Daoy (cell line): ENCODE data around the gene ISCA1. TPM values are rescaled to one million over a fixed set of nuclear protein-coding genes. Genes with fewer than 3 reads are reported as not detected.
"Not testable (repeated sequence)": the region's sequence is repeated elsewhere in the genome, so short reads cannot be mapped to it uniquely, and the experiment has no call there.

Experiments
- DNase-seq: peaks from one replicate; pipeline ENCODE4 v3.0.0-alpha.2; 2015; ENCODE audit warnings: low read depth
- total RNA-seq: library from RNA; depleted of rRNA; stranded (reverse); fragments of >200 nt; shearing (Covaris generic); gene quantifications from 2 replicates; pipeline ENCODE4 v1.2.3, GENCODE V29; 2014; rRNA removed

ISCA1 gene
- total RNA-seq = 53.1 TPM in 2 replicates

GRCh38 chr9:86282077-86282978 is at the start of gene ISCA1:
Gene ISCA1 (minus strand): TSS chr9:86282538. CDS start chr9:86282458, 80 bp downstream.
- peak; percentile 97 for DNase-seq

GRCh38 chr9:86330186-86330585 is 47.8 kb upstream of the ISCA1 start:
- DNase-seq = no peak

DNA sequence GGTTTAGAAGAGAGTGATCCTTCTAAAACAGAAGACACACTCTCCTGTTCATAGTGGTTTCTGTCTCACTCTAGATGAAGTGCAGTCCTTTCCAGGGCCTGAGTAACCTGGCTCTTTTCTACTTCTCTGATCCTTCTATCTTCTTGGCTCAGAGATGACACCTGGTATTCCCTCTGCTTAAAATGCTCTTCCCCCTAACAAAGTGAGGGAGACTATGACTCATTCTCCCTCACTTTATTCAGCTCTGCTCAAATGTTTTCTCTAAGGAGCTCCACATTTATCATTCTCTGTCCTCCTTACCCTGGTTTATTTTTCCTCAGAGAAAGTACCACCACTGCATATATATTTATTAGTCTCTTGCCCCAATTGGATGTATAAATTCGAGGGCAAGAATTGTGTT is 47.3 kb upstream of the ISCA1 start:
- no peak for DNase-seq

DNA sequence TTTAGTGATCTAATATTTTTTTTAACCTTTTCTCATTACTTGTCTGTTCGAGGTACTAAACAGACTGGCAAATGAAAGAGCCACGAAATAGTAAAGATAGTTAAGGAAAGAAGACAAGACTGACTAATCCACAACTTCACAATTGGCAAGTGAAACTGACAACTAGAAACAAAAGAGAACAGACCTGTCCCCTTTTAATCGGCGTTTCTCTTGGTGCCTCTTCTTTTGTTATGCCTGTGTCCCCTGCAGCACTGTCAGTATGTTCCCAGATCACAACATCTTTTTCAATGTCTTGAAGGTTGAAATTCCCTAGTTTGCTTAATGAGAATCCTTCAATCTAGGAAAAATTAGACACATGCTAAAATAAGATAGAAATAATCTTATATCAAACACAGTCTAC is 45.8 kb upstream of the ISCA1 start:
- no peak for DNase-seq

GRCh38 chr9:86326536-86326935 is 44.2 kb upstream of the ISCA1 start:
- DNase-seq = no peak

GRCh38 chr9:86324901-86325300 is 42.6 kb upstream of the ISCA1 start:
- DNase-seq = no peak

DNA sequence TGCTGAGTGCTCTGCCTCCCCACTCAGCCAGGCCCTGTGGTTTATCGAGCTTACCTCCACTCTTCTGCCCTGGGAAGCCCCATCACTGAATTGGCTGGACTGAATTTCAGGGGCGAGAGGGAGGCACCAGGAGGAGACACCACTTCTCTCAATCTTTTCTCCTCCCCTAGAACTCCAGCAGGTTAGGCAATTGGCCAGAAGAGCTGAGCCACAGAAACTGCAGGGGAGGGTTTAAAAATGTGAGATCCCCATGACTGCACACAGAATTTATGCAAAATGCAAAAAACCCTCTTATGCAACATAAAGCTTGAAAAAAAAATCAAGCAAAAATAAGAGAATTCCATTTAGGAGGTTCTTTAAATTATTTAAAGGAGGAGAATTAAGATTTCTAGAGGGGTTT is 42.0 kb upstream of the ISCA1 start:
- no peak for DNase-seq

GRCh38 chr9:86322973-86323644 is 40.8 kb upstream of the ISCA1 start:
- peak; percentile 19 for DNase-seq

DNA sequence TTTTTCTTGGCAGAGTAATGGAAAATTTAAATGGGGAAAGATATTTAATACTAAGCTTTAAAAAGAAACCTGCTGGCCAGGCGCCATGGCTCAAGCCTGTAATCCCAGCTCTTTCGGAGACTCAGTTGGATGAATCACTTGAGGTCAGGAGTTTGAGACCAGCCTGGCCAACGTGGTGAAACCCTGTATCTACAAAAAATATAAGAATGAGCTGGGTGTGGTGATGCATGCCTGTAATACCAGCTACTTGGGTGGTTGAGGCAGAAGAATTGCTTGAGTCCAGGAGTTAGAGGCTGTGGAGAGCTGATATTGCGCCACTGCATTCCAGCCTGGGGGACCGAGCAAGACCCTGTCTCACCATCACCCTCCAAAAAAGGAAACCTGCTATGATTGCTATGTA is 39.0 kb upstream of the ISCA1 start:
- DNase-seq = peak; percentile 26

GRCh38 chr9:86318187-86318586 is 35.8 kb upstream of the ISCA1 start:
- no peak for DNase-seq

DNA sequence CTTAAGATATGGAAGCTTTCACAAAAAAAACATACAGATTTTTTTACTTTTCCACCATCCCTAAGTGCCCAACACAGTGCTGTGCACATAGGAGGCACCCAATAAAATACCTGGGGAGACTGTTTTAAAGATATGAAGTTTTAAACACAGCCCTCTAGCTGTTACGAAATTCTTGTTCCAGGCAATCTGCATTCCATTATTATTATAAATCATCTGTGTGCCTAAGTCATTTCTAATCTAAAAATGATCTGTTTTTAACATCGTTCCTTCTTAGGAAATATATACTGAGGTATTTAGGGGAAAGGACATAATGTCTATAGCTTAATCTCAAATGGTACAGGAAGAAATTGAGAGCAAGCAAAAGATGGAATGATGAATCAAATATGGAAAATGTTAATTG is 32.7 kb upstream of the ISCA1 start:
- no peak for DNase-seq

DNA sequence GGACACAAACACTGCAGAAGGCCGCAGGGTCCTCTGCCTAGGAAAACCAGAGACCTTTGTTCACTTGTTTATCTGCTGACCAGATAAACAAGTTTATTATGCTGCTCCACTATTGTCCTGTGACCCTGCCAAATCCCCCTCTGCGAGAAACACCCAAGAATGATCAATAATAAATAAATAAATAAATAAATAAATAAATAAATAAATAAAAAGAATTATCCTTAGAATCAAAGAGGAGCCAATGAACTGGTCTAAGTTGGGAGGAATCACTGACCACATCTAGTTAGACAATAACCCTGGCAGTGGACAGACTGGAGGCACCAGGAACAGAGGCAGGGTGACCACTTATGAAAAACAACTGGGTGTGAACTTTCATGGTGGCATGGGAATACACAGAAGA is 30.6 kb upstream of the ISCA1 start:
- not testable (repeated sequence) for DNase-seq

DNA sequence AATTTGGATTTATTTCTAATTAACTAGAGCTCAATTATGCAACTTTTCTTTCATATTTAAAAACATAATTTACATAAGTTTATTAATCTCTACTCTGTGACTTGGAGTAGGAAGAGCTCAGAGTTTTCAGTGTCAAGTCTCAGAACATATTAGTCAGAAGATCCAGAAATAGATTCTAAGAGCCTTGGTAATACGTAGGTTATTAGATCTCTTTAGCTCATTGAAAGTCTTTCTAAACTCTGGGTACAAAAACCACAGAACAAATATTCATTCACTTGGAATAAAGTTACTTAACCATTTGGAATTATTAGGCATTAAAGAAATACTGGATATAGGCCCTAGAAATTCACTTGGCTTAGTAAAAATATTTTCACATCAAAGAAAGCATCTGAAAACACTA is 26.3 kb upstream of the ISCA1 start:
- DNase-seq = no peak

GRCh38 chr9:86304236-86304730 is 21.9 kb upstream of the ISCA1 start:
- no peak for DNase-seq

- DNase-seq = no peak
These were observed 21.1 kb upstream of the ISCA1 start for GRCh38 chr9:86303316-86303975.

DNA sequence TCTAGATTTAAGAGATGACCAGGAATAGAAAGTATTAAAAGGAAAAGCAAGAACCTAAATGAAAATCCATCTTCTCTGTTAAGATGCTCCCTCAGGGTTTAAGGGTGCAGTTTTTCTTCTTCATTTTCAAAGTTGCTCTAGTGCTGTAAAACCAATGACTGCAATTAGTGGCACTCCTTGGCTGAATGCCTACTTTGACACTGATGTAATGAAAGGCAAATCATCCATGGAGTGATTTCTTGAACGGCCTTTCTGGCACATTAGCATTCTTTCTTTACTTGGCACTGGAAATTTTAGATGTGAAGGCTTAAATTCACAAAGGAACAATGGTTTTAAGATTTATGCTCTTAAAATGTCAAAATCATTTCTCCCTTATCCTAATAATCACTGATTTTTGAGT is 19.3 kb upstream of the ISCA1 start:
- no peak for DNase-seq

DNA sequence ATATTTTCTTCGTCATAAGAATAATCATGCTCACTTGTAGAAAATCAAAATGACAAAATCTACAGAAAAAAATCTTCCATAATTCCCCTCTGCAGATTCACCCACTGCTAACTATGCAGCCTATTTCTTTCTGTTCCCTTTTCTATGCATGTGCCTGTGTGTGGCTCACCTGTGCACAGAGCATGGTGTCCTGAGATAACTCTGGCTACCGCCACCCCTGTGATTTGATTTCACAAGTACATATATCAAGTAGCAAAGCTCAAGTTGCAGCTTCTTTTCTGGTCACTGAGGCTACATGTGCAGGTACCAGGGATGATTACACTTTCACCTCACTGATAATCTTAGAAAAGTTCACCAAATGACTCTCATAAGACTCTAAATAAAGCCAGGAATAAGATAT is 18.4 kb upstream of the ISCA1 start:
- no peak for DNase-seq

GRCh38 chr9:86298873-86299272 is 16.5 kb upstream of the ISCA1 start:
- DNase-seq = no peak

- not testable (repeated sequence) for DNase-seq
These were observed 8.0 kb upstream of the ISCA1 start for GRCh38 chr9:86290341-86290740.

DNA sequence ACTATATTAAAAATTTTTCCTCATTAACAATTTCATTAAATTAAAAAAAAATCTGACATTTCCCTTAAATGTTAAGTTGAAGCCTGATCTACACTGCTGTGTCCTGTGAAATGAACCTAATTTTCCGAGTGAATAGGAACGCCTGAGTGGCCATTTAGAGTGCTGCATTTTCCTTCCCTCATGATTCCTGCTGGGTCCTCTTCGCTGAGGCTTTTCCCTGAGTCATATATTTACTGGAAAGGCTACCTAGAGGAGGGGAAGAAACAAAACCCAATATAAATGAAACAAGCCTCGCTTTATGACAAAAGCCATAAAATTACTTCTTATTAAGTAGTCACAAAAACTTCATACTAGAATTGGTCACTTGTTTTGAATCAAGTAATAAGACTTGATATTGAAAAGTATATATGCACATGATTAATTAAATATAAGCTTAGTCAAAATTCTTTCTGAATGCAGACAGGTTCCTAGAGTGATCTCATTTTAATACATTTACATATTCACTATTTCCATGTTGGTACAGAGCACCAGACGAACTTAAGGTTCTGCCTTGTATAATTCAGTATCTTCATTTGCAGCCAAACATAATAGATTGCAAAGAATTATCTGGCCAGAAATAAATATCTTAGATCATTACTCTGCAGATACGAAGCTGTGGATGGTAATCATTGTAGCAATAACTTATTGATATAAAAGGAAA is 6.3 kb upstream of the ISCA1 start:
- no peak for DNase-seq

GRCh38 chr9:86287013-86287412 is 4.7 kb upstream of the ISCA1 start:
- DNase-seq = no peak

DNA sequence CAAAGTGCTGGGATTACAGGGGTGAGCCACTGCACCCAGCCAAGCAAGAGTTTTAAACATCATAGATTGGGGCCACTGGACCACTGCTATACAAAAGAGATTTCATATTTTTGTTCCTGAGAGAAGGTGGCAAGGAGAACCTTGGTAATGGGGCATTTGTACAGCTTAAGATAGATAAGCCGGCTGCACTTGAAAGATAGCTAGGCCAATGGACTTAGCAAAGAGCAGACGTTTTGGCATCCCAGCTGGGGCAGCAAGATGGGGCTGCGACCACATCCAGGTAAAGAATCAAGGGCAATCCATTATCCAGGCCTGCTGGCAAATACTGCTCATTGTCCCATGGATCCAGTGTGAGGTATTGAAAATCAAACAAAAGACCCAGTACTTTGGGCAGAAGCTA is 3.9 kb upstream of the ISCA1 start:
- DNase-seq = no peak
